Natural killer cell (primary cell): Measurements from ENCODE around the gene PLCB1. TPM values are rescaled to one million over a fixed set of nuclear protein-coding genes. Genes with fewer than 3 reads are reported as not detected.

Source experiments
- ATAC-seq, 3 donors: fragments of 150-1000 bp in 2 of 3; fragments of 200-7000 bp in 1 of 3; cut with Tn5 transposase; 1 replicate in 1 of 3; 2 replicates in 2 of 3; pipeline ENCODE4 v1.10.0; 2021; ENCODE audit warnings: mild to moderate bottlenecking in 2 of 3, moderate library complexity in 2 of 3
- DNase-seq, 2 donors: peaks; one replicate each; pipeline versions ENCODE4 v3.0.0 to v3.0.0-alpha.2; 2013 to 2021; ENCODE audit warnings: mixed read lengths in 1 of 2
- H3K27ac ChIP-seq: one replicate; pipeline ENCODE4 v1.5.1; 2013; ENCODE audit warnings: mild to moderate bottlenecking, low read length
- H3K27me3 ChIP-seq: one replicate; pipeline ENCODE4 v1.6.1; 2013; ENCODE audit warnings: low read length; ENCODE audit not compliant: control insufficient read depth, insufficient read depth
- H3K36me3 ChIP-seq: one replicate; pipeline ENCODE4 v1.6.1; 2013; ENCODE audit warnings: low read length; ENCODE audit not compliant: control insufficient read depth, insufficient read depth
- H3K4me1 ChIP-seq: one replicate; pipeline ENCODE4 v1.6.1; 2013; ENCODE audit warnings: low read length; ENCODE audit not compliant: control insufficient read depth, insufficient read depth
- H3K4me3 ChIP-seq: one replicate; pipeline ENCODE4 v1.5.1; 2013; ENCODE audit warnings: low read length
- H3K9me3 ChIP-seq: one replicate; pipeline ENCODE4 v1.6.1; 2013; ENCODE audit warnings: low read length; ENCODE audit not compliant: control insufficient read depth, insufficient read depth
- H3K27ac Mint-ChIP-seq, 2 donors: one replicate each; pipeline ENCODE4 v1.8.0; 2022; ENCODE audit warnings: mild to moderate bottlenecking in 2 of 2, mixed read lengths in 2 of 2, moderate library complexity in 1 of 2
- H3K27me3 Mint-ChIP-seq, 2 donors: one replicate each; pipeline ENCODE4 v1.8.0; 2022; ENCODE audit warnings: low read depth in 2 of 2, mixed read lengths in 2 of 2
- H3K36me3 Mint-ChIP-seq: one replicate; pipeline ENCODE4 v1.8.0; 2022; ENCODE audit warnings: mixed read lengths
- H3K4me1 Mint-ChIP-seq, 2 donors: one replicate each; pipeline ENCODE4 v1.8.0; 2022; ENCODE audit warnings: mixed read lengths in 2 of 2
- H3K4me3 Mint-ChIP-seq: one replicate; pipeline ENCODE4 v1.8.0; 2022; ENCODE audit warnings: mild to moderate bottlenecking, moderate library complexity, mixed read lengths
- H3K9me3 Mint-ChIP-seq, 2 donors: one replicate each; pipeline ENCODE4 v1.8.0; 2022; ENCODE audit warnings: mixed read lengths in 2 of 2
- CTCF ChIP-seq: fragments of 200-600 bp; IDR thresholded peaks from one replicate; pipeline ENCODE4 v1.8.0; 2022; ENCODE audit warnings: antibody characterized with exemption
- WGBS: methylation state at CpG from one replicate; pipeline ENCODE4 v1.1.7; 2013; ENCODE audit warnings: missing lambda C conversion rate; ENCODE audit not compliant: insufficient coverage; 5-methylcytosine and 5-hydroxymethylcytosine counted together
- intact Hi-C: fragments of 100-400 bp; cut with micrococcal nuclease; formaldehyde crosslinking; loops from one replicate; pipeline ENCODE4 v1.14.2; 2022
- total RNA-seq, 4 donors: library from RNA; stranded (reverse); fragments of 120-200 nt in 1 of 4; gene quantifications; one replicate each; pipeline versions ENCODE4 v1.2.3 to v1.2.4, GENCODE V29; 2013 to 2022

Gene PLCB1
- total RNA-seq, 3 donors from 2014 or later (not counting 1 experiment from before 2014, with no cell fraction given), result 48.7 to 66.2 (median 57.7) TPM

- Histone ChIP-seq H3K4me1 (peaks cover 5% of the 10 kb centered on the region), H3K4me3 (no peak overlapping the region), H3K36me3 (peaks cover 7% of the 10 kb centered on the region), H3K27ac (no peak overlapping the region), H3K9me3 (no peaks in the 10 kb centered on the region), H3K27me3 (no peaks in the 10 kb centered on the region)
- H3K4me1 Mint-ChIP-seq, result peaks cover 13 to 23% of the 10 kb centered on the region in 2 donors
- H3K9me3 Mint-ChIP-seq, result no peaks in the 10 kb centered on the region
- TF ChIP-seq CTCF, result no peak
- no peaks in the 10 kb centered on the region for H3K27me3 Mint-ChIP-seq
- WGBS, result 100% methylated on average over 2 of the region's 2 CpGs
- peaks cover 16% of the 10 kb centered on the region for H3K36me3 Mint-ChIP-seq
- ATAC-seq (no peak), DNase-seq (no peak)
- intact Hi-C loops, result no loop called here
- no peak overlapping the region for H3K27ac Mint-ChIP-seq
- no peak overlapping the region for H3K4me3 Mint-ChIP-seq
These were observed 516.4 kb downstream of the PLCB1 start for GRCh38 chr20:8648466-8648865.

- intact Hi-C loops, result no loop called here
- H3K9me3 Mint-ChIP-seq, result no peaks in the 10 kb centered on the region
- H3K27me3 ChIP-seq, result no peaks in the 10 kb centered on the region
- no peak overlapping the region for H3K27ac Mint-ChIP-seq
- ATAC-seq (no peak), DNase-seq (no peak)
- H3K36me3 ChIP-seq, result no peaks in the 10 kb centered on the region
- H3K27ac ChIP-seq, result no peak overlapping the region
- no peaks in the 10 kb centered on the region for H3K27me3 Mint-ChIP-seq
- peaks cover 2% of the 10 kb centered on the region for H3K36me3 Mint-ChIP-seq
- H3K4me3 ChIP-seq, result no peak overlapping the region
- H3K9me3 ChIP-seq, result no peaks in the 10 kb centered on the region
- no peak for TF ChIP-seq CTCF
- H3K4me3 Mint-ChIP-seq, result no peak overlapping the region
- H3K4me1 ChIP-seq, result peaks cover 5% of the 10 kb centered on the region
- peaks cover 9 to 15% of the 10 kb centered on the region in 2 donors for H3K4me1 Mint-ChIP-seq
- WGBS, result 100% methylated on average over 1 of the region's 3 CpGs
These were observed 520.3 kb downstream of the PLCB1 start for GRCh38 chr20:8652396-8652795.

GRCh38 chr20:8654486-8654885, 522.4 kb downstream of the PLCB1 start:
- TF ChIP-seq CTCF, result no peak
- ATAC-seq, result no peak

GRCh38 chr20:8656335-8656734, 524.3 kb downstream of the PLCB1 start:
- intact Hi-C loops, result no loop called here
- Mint-ChIP-seq H3K4me1 (peaks cover 0 to 5% of the 10 kb centered on the region in 2 donors), H3K9me3 (no peaks in the 10 kb centered on the region), H3K4me3 (no peak overlapping the region), H3K27me3 (no peaks in the 10 kb centered on the region), H3K36me3 (no peaks in the 10 kb centered on the region), H3K27ac (no peak overlapping the region)
- Histone ChIP-seq H3K36me3 (no peaks in the 10 kb centered on the region), H3K4me3 (no peak overlapping the region), H3K9me3 (no peaks in the 10 kb centered on the region), H3K27me3 (no peaks in the 10 kb centered on the region), H3K4me1 (no peaks in the 10 kb centered on the region), H3K27ac (no peak overlapping the region)
- DNase-seq (no peak), ATAC-seq (no peak)
- WGBS, result 82% methylated on average over 1 of the region's 1 CpG
- no peak for TF ChIP-seq CTCF

More at GRCh38 chr20:8654486-8654885, 522.4 kb downstream of the PLCB1 start:
- Mint-ChIP-seq H3K9me3 (no peaks in the 10 kb centered on the region), H3K4me3 (no peak overlapping the region), H3K27me3 (no peaks in the 10 kb centered on the region), H3K27ac (no peak overlapping the region), H3K4me1 (peaks cover 0 to 5% of the 10 kb centered on the region in 2 donors), H3K36me3 (no peaks in the 10 kb centered on the region)
- WGBS, result 92% methylated on average over 1 of the region's 2 CpGs
- Histone ChIP-seq H3K9me3 (no peaks in the 10 kb centered on the region), H3K4me3 (no peak overlapping the region), H3K36me3 (no peaks in the 10 kb centered on the region), H3K27ac (no peak overlapping the region), H3K4me1 (no peaks in the 10 kb centered on the region), H3K27me3 (no peaks in the 10 kb centered on the region)
- intact Hi-C loops, result no loop called here
- DNase-seq, result no peak
